Islet of Langerhans (tissue), 1 donor: ENCODE results near the gene STAT3.

ENCODE experiments used
- FAIRE-seq: peaks from one replicate; lab custom pipeline; 2011; peaks lifted over from hg19 to GRCh38; lab: Jason Lieb, UNC

Gene STAT3

GRCh38 chr17:42294469-42295398 is 93.5 kb downstream of the STAT3 start:
- no peak for FAIRE-seq

GRCh38 chr17:42291129-42291528 is 97.1 kb downstream of the STAT3 start:
- FAIRE-seq, result no peak

GRCh38 chr17:42290577-42290976 is 97.7 kb downstream of the STAT3 start:
- no peak for FAIRE-seq

DNA sequence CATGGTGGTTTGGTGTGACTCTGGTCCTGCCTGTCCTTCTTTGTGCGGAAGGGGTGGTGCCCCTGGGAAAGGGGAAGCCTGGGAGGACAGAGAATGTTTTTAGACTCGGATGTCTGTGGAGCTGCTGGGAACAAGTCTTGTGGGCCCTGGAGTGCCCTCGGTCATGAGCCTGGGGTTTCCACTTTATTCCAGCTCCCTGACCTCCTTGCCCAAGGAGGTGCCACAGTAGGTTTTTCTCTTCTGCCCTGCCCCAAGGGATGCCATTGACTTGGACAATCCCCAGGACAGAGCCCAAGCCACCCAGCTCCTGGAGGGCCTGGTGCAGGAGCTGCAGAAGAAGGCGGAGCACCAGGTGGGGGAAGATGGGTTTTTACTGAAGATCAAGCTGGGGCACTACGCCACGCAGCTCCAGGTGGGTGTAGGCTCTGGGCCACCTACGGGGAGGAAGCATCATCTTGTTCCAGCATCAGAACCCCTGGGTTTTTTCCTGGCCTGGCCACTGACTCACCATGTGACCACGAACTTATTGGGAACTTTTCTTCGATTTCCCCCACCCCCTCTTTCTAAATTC is 98.5 kb downstream of the STAT3 start:
- FAIRE-seq, result no peak

- FAIRE-seq, result no peak
Observed at GRCh38 chr17:42288803-42289610, 99.2 kb downstream of the STAT3 start.

- FAIRE-seq, result no peak
Observed at GRCh38 chr17:42287977-42288802, 100.1 kb downstream of the STAT3 start, which contains the start of gene STAT5A. Gene STAT5A (plus strand): TSS chr17:42288498. CDS start chr17:42289412, 914 bp downstream.

- no peak for FAIRE-seq
Observed at GRCh38 chr17:42287305-42287976, 100.8 kb downstream of the STAT3 start.

DNA sequence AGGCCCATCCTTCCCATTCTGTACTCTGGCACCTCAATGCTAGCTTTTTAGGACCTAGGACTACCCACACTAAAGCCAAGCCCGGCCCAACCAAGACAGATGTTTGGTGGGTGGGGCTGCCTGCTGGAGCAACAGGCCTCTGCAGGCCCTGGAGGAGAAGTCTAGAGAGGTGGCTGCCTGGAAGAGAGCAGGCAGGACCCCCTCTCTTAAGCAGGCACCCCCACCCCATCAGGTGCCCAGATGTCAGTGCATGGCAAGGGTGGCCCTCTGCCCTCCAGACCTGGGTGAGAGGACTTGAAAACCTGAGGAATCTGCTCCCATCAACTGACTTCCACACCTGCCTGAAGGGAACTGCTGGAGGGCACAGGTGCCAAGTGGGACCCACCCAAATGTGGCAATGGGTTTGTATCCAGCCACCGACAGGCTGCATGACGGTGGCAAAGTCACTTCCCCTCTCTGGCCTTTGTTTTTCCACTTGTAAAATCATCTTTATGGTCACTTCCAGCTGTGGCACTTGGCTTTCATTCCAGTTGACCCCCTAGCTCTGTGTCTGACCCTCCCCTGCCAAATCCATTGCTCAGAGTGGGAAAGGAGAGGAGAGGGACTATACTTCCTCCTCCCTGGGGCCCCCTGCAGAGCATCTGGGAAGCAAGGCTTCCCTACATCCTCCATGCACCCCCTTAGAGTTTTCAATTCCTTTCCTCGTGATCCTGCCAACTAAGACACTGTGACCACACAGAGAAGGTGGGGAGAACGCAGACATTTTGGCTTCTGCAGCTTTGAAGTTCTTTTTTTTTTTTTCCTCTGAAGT is 101.6 kb downstream of the STAT3 start:
- no peak for FAIRE-seq

- FAIRE-seq, result no peak
Observed at GRCh38 chr17:42285346-42286050, 102.7 kb downstream of the STAT3 start.

- no peak for FAIRE-seq
Observed at GRCh38 chr17:42284566-42284965, 103.7 kb downstream of the STAT3 start.

GRCh38 chr17:42284024-42284369 is 104.2 kb downstream of the STAT3 start:
- no peak for FAIRE-seq

GRCh38 chr17:42283241-42284023 is 104.8 kb downstream of the STAT3 start:
- no peak for FAIRE-seq

DNA sequence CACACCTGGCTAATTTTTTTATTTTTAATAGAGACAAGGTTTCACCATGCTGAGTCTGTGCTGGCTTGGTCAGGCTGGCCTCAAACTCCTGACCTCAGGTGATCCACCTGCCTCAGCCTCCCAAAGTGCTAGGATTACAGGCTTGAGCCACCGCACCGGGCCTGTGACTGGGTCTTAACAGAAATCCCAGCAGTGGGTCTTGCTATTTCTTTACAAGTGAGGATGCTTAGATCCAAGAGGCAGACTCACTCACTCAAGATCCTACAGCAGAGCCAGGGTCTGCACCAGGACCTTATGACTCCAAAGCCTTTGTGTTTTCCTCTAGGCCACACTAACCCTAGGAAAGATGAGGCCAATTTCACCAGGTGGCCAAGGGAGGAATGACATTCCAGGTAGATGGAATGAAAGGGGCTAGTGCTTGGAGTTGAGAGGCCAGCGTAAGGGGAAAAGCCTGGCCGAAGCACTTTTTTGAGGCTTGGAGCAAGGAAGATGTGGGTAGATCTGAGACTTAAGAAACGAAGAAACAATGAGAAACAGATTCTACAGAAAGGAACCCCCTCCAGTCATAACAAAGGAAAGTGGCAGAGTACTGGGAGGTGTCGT is 105.7 kb downstream of the STAT3 start:
- FAIRE-seq, result no peak

GRCh38 chr17:42281571-42282096 is 106.6 kb downstream of the STAT3 start:
- no peak for FAIRE-seq

GRCh38 chr17:42279776-42280630 is 108.2 kb downstream of the STAT3 start:
- no peak for FAIRE-seq

DNA sequence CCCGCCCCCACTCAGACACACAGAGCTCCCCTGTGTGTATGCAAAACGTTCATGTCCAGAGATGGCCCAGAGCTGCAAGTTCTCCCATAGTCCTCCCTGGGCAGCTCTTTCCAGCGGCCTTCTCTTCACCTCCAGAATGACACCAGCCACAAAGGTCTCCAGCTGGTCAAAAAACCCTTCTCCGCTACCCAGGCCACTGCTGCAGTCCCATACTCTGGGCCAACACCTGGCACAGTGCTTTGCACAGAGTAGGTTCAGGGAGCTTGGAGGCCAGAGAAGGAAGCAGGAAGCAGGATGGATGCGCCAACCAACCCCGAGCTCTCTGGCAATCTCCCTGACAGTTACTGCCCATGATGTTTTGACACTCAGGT is 110.9 kb downstream of the STAT3 start:
- FAIRE-seq, result no peak

GRCh38 chr17:42276609-42277341 is 111.5 kb downstream of the STAT3 start:
- FAIRE-seq, result no peak
